Measurements from ENCODE around the gene ZNF850. TPM values are rescaled to one million over a fixed set of nuclear protein-coding genes. Genes with fewer than 3 reads are reported as not detected.
"Not testable (repeated sequence)": the region's sequence is repeated elsewhere in the genome, so short reads cannot be mapped to it uniquely, and the experiment has no call there.

ZNF850 gene
- total RNA-seq, 1 donor from 2014 or later, result 3.3 TPM

DNA sequence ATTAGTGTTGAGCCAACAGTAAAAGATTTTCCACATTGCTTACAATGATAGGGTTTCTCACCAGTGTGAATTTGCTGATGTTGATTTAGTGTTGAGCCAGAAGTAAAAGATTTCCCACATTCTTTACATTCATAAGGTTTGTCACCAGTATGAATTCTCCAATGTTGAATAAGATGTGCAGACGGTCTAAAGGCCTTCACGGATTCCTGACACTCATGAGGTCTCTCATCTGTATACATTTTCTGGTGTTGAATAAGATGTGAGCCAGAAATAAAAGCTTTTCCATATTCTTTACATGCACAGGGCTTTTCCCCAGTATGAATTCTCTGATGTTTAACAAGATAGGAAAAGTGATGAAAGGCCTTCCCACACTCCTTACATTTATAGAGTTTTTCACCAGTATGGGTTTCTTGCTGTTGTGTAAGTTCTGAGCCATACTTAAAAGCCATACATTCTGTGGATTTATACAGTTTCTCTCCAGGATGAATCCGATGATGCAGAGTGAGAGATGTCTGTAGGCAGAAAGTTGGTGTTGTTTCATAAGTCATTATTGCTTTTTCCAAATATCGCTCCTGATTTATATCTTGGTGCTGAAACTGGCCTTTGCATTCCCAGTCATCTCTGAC lies 22.4 kb downstream of the ZNF850 start:
- Histone ChIP-seq H3K4me1 (no peaks in the 10 kb centered on the region), H3K27ac (no peak overlapping the region), H3K27me3 (ENCODE audit: low read depth) (no peaks in the 10 kb centered on the region), H3K9me3 (peaks cover 98% of the 10 kb centered on the region), H3K4me3 (no peak overlapping the region), H3K36me3 (peaks cover 10% of the 10 kb centered on the region)
- TF ChIP-seq, protein P1, sequence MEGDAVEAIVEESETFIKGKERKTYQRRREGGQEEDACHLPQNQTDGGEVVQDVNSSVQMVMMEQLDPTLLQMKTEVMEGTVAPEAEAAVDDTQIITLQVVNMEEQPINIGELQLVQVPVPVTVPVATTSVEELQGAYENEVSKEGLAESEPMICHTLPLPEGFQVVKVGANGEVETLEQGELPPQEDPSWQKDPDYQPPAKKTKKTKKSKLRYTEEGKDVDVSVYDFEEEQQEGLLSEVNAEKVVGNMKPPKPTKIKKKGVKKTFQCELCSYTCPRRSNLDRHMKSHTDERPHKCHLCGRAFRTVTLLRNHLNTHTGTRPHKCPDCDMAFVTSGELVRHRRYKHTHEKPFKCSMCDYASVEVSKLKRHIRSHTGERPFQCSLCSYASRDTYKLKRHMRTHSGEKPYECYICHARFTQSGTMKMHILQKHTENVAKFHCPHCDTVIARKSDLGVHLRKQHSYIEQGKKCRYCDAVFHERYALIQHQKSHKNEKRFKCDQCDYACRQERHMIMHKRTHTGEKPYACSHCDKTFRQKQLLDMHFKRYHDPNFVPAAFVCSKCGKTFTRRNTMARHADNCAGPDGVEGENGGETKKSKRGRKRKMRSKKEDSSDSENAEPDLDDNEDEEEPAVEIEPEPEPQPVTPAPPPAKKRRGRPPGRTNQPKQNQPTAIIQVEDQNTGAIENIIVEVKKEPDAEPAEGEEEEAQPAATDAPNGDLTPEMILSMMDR (IDR thresholded peaks at IDR 0.05), result no peak
- no peak for DNase-seq
- intact Hi-C loops (cut with DNase I), result no loop called here
- no peak for ATAC-seq

GRCh38 chr19:36749613-36750012 lies 23.0 kb downstream of the ZNF850 start:
- intact Hi-C loops (cut with DNase I); H3K4me3 ChIP-seq; H3K27ac ChIP-seq; H3K4me1 ChIP-seq; H3K27me3 ChIP-seq (ENCODE audit: low read depth); DNase-seq; ATAC-seq: not testable (repeated sequence)
- H3K9me3 ChIP-seq, result peaks cover 98% of the 10 kb centered on the region
- H3K36me3 ChIP-seq, result peaks cover 10% of the 10 kb centered on the region

- H3K4me1 ChIP-seq, result no peaks in the 10 kb centered on the region
- no peak overlapping the region for H3K4me3 ChIP-seq
- ATAC-seq (no peak), DNase-seq (no peak)
- TF ChIP-seq, protein P1 (IDR thresholded peaks at IDR 0.05), result no peak
- peaks cover 10% of the 10 kb centered on the region for H3K36me3 ChIP-seq
- no peaks in the 10 kb centered on the region for H3K27me3 ChIP-seq (ENCODE audit: low read depth)
- intact Hi-C loops (cut with DNase I), result no loop called here
- no peak overlapping the region for H3K27ac ChIP-seq
- H3K9me3 ChIP-seq, result peaks cover 98% of the 10 kb centered on the region
These were observed 24.0 kb downstream of the ZNF850 start for GRCh38 chr19:36748431-36749275.

- H3K4me1 ChIP-seq, result no peaks in the 10 kb centered on the region
- intact Hi-C loops (cut with DNase I), result no loop called here
- peaks cover 98% of the 10 kb centered on the region for H3K9me3 ChIP-seq
- TF ChIP-seq, protein P1 (IDR thresholded peaks at IDR 0.05), result no peak
- ATAC-seq (no peak), DNase-seq (no peak)
- H3K27ac ChIP-seq, result no peak overlapping the region
- peaks cover 10% of the 10 kb centered on the region for H3K36me3 ChIP-seq
- H3K27me3 ChIP-seq (ENCODE audit: low read depth), result no peaks in the 10 kb centered on the region
- no peak overlapping the region for H3K4me3 ChIP-seq
These were observed 24.9 kb downstream of the ZNF850 start for GRCh38 chr19:36747750-36748149.

DNA sequence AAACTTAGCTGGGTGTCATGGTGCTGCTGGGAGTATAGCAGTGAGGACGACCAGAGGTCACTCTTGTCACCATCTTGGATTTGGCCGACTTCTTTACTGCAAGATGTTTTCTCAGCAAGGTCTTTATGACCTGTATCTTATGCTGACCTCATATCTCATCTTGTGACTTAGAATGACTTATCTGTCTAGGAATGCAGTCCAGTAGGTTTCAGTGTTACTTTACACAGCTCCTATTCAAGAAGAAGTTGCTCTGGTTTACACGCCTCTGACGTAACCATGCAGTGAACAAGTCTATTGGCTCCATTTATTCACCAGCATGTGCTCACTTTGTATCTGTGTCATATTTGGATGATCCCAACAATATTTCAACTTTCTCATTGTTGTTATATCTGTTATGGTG lies 26.7 kb downstream of the ZNF850 start:
- no peak for DNase-seq
- TF ChIP-seq, protein P1 (IDR thresholded peaks at IDR 0.05), result no peak
- no peak for ATAC-seq
- peaks cover 10% of the 10 kb centered on the region for H3K36me3 ChIP-seq
- H3K27ac ChIP-seq, result no peak overlapping the region
- no peaks in the 10 kb centered on the region for H3K27me3 ChIP-seq (ENCODE audit: low read depth)
- no peaks in the 10 kb centered on the region for H3K4me1 ChIP-seq
- intact Hi-C loops (cut with DNase I), result no loop called here
- H3K9me3 ChIP-seq, result peaks cover 100% of the 10 kb centered on the region
- H3K4me3 ChIP-seq, result no peak overlapping the region

DNA sequence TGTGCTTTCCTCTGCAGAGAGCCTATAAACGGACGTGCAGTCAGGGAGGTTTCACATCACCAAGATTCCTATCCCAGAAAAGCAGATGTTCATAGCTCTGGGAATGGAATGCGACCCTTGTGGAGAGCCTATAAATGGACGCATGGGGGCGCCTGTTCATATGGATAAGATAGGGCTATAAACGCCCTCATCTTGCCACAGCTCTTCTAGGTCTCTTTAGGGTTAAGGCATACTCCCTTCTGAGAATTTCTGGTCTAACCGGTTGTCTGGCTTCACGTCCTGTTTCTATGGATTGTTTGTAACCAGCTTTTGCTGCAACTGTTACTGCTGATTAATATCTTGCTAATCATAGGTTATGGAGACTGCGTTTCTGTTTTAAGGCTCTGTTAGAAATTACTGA lies 36.4 kb downstream of the ZNF850 start:
- ATAC-seq; H3K4me1 ChIP-seq; DNase-seq; H3K27me3 ChIP-seq (ENCODE audit: low read depth); H3K36me3 ChIP-seq; H3K27ac ChIP-seq; H3K4me3 ChIP-seq; intact Hi-C loops (cut with DNase I): not testable (repeated sequence)
- peaks cover 99% of the 10 kb centered on the region for H3K9me3 ChIP-seq
